Measurements from ENCODE around the gene LIPJ.

DNA sequence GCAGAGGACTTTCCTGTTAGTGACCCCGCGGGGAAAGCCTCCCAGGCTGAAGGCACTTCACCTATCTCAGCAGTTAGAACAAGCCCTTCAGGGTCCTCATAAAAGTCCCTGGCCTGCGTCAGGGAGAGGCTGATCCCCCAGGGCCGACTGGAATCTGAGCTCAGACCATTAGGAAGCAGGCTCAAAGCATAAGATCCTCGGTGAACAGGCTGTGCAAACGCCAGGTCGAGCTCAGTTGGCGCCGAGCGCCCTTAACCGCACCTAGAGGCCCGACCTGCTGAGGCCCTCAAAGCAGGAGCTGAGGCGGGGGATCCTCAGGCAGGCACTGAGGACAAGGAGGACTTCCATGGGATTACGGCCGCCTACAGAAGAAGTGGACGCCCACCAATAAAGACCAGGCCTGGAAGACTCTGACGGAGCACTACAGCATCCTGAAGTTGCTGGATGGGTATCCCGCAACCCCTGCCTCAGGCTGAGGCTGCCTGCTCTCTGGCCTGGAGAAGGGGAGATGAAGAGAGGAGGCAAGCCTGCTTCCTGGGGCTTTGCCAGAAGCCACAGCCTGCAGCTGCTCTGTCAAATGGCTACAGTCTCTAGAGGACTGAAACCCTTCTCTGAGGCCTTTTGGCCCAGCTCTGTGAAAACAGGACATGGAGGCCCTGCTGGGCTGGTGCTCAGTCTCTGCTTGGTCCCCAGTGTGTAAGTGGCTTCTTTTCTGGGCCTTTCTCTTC lies 29.9 kb downstream of the LIPJ start:
- TF ChIP-seq EHMT2 (IDR thresholded peaks at IDR 0.05; ENCODE audit: low read depth) = no peak
- TF ChIP-seq CTCF (IDR thresholded peaks at IDR 0.05) = no peak
- no peak for TF ChIP-seq PBX3 (IDR thresholded peaks at IDR 0.05)
- no peak for TF ChIP-seq NR3C1 (IDR thresholded peaks at IDR 0.05)
- TF ChIP-seq SMC3 (IDR thresholded peaks at IDR 0.05) = no peak
- TF ChIP-seq ESRRA (IDR thresholded peaks at IDR 0.05; ENCODE audit: borderline replicate concordance, low read length) = no peak
- no peak for TF ChIP-seq POLR2A (IDR thresholded peaks at IDR 0.05; ENCODE audit: low read length)
- TF ChIP-seq BHLHE40 (IDR thresholded peaks at IDR 0.05; ENCODE audit: low read depth, low read length) = no peak
- TF ChIP-seq PHF8 (IDR thresholded peaks at IDR 0.05; ENCODE audit: borderline replicate concordance, low read depth) = no peak
